HEK293T (cell line): ENCODE data around the gene NFIA.

Source experiments
- ARNT ChIP-seq: fragments of 450-650 bp; IDR thresholded peaks from 2 replicates; pipeline ENCODE4 v1.6.1; 2017; ENCODE audit warnings: mild to moderate bottlenecking
- BHLHE40 ChIP-seq: fragments of 450-650 bp; IDR thresholded peaks from 2 replicates; pipeline ENCODE4 v1.6.1; 2016; ENCODE audit warnings: mild to moderate bottlenecking, moderate library complexity, borderline replicate concordance
- ELF4 ChIP-seq: fragments of 450-650 bp; IDR thresholded peaks from 2 replicates; pipeline ENCODE4 v1.6.1; 2017; ENCODE audit warnings: antibody characterized with exemption
- NFRKB ChIP-seq: fragments of 450-650 bp; IDR thresholded peaks from 2 replicates; pipeline ENCODE4 v1.6.1; 2016; ENCODE audit warnings: mild to moderate bottlenecking, moderate library complexity
- SUZ12 ChIP-seq: fragments of 450-650 bp; IDR thresholded peaks from 2 replicates; pipeline ENCODE4 v1.6.1; 2016; ENCODE audit warnings: mild to moderate bottlenecking
- TARDBP ChIP-seq: fragments of 450-650 bp; IDR thresholded peaks from 2 replicates; pipeline ENCODE4 v1.6.1; 2016
- ZNF384 ChIP-seq: fragments of 450-650 bp; IDR thresholded peaks from 2 replicates; pipeline ENCODE4 v1.6.1; 2016
- TF ChIP-seq, protein P1 (sequence below): fragments of 450-650 bp; IDR thresholded peaks from 2 replicates; pipeline ENCODE4 v1.6.1; 2016

DNA sequence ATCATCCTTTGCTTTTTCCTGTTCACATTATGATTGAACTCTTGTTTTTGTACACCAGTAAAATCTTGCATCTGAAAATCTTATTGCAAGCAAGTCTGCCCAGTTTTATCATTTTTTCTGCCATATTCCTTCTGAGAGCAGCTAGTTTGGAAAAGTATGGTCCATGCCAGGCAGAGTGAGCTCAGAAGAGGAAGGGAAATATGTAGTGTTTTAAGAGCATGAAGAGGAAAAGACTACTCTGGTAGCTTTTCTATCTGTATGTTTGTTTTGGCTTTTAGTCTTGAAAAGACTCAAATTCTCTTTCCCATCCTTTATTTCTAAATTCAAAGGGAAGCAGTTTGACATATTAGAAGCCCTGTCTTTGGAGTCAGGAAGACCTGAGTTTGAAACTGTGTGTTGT is 125.8 kb downstream of the NFIA start:
- TF ChIP-seq ARNT (no peak), ELF4 (no peak), BHLHE40 (no peak), ZNF384 (no peak), NFRKB (no peak), TARDBP (no peak), SUZ12 (no peak)
- TF ChIP-seq, protein P1, sequence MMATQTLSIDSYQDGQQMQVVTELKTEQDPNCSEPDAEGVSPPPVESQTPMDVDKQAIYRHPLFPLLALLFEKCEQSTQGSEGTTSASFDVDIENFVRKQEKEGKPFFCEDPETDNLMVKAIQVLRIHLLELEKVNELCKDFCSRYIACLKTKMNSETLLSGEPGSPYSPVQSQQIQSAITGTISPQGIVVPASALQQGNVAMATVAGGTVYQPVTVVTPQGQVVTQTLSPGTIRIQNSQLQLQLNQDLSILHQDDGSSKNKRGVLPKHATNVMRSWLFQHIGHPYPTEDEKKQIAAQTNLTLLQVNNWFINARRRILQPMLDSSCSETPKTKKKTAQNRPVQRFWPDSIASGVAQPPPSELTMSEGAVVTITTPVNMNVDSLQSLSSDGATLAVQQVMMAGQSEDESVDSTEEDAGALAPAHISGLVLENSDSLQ: no peak
